SH-SY5Y (cell line): ENCODE measurements around the gene STK32C.

Experiments used
- GATA2 ChIP-seq: IDR thresholded peaks from 2 replicates; pipeline ENCODE4 v1.6.1; 2011; ENCODE audit warnings: mild to moderate bottlenecking, low read depth, low read length
- GATA3 ChIP-seq: IDR thresholded peaks from 2 replicates; pipeline ENCODE4 v1.6.1; 2011; ENCODE audit warnings: low read depth, mild to moderate bottlenecking, low read length, moderate library complexity

GRCh38 chr10:132182591-132182990 is 125.2 kb downstream of the STK32C start:
- TF ChIP-seq GATA3 (no peak), GATA2 (no peak)
